Calu3 (cell line): ENCODE data around the gene ITPR2. TPM values are rescaled to one million over a fixed set of nuclear protein-coding genes. Genes with fewer than 3 reads are reported as not detected.
"Not testable (repeated sequence)": the region's sequence is repeated elsewhere in the genome, so short reads cannot be mapped to it uniquely, and the experiment has no call there.

ENCODE experiments used
- BruUV-seq: library from RNA; stranded (reverse); fragments of 400-500 nt; replicated peaks from 2 replicates; lab custom pipeline; 2021; lab: Mats Ljungman, UMichigan
- CTCF ChIA-PET: fragments of 300-600 bp; sonication (Branson Sonifier 250); formaldehyde crosslinking; loops from one replicate; lab custom pipeline; 2022; ENCODE audit warnings: antibody characterized with exemption; lab: Charles Lee
- DNase-seq: peaks from one replicate; pipeline ENCODE4 v3.0.0; 2022
- H3K27ac Mint-ChIP-seq: one replicate; pipeline ENCODE4 v1.8.0; 2022; ENCODE audit warnings: mixed read lengths; ENCODE audit not compliant: unreplicated experiment
- H3K27me3 Mint-ChIP-seq: one replicate; pipeline ENCODE4 v1.8.0; 2022; ENCODE audit warnings: mixed read lengths; ENCODE audit not compliant: unreplicated experiment
- H3K36me3 Mint-ChIP-seq: one replicate; pipeline ENCODE4 v1.8.0; 2022; ENCODE audit warnings: mild to moderate bottlenecking, moderate library complexity, mixed read lengths; ENCODE audit not compliant: insufficient read depth, unreplicated experiment
- H3K4me1 Mint-ChIP-seq: one replicate; pipeline ENCODE4 v1.8.0; 2022; ENCODE audit warnings: mild to moderate bottlenecking, low read depth, mixed read lengths; ENCODE audit not compliant: unreplicated experiment
- H3K4me3 Mint-ChIP-seq: one replicate; pipeline ENCODE4 v1.8.0; 2022; ENCODE audit warnings: mild to moderate bottlenecking, low read depth, moderate library complexity, mixed read lengths; ENCODE audit not compliant: unreplicated experiment
- H3K9me3 Mint-ChIP-seq: one replicate; pipeline ENCODE4 v1.8.0; 2022; ENCODE audit warnings: low read depth, mixed read lengths; ENCODE audit not compliant: unreplicated experiment
- intact Hi-C: fragments of 100-400 bp; cut with micrococcal nuclease; formaldehyde crosslinking; loops from one replicate; pipeline ENCODE4 v1.10.0; 2022; ENCODE audit not compliant: unreplicated experiment
- total RNA-seq: library from RNA; stranded (reverse); gene quantifications from 2 replicates; pipeline ENCODE4 v1.2.3, GENCODE V29; 2022
- TF ChIP-seq, protein P1 (sequence below): fragments of 200-600 bp; IDR thresholded peaks from one replicate; pipeline ENCODE4 v1.8.0; 2022; ENCODE audit warnings: antibody characterized with exemption; ENCODE audit not compliant: unreplicated experiment

The ITPR2 gene
- total RNA-seq, 1 experiment from 2014 or later = 2.5 TPM

GRCh38 chr12:26777236-26777635 is 55.8 kb downstream of the ITPR2 start:
- H3K27ac Mint-ChIP-seq = no peak overlapping the region
- H3K4me1 Mint-ChIP-seq = no peaks in the 10 kb centered on the region
- CTCF ChIA-PET = no interaction called here
- TF ChIP-seq, protein P1, sequence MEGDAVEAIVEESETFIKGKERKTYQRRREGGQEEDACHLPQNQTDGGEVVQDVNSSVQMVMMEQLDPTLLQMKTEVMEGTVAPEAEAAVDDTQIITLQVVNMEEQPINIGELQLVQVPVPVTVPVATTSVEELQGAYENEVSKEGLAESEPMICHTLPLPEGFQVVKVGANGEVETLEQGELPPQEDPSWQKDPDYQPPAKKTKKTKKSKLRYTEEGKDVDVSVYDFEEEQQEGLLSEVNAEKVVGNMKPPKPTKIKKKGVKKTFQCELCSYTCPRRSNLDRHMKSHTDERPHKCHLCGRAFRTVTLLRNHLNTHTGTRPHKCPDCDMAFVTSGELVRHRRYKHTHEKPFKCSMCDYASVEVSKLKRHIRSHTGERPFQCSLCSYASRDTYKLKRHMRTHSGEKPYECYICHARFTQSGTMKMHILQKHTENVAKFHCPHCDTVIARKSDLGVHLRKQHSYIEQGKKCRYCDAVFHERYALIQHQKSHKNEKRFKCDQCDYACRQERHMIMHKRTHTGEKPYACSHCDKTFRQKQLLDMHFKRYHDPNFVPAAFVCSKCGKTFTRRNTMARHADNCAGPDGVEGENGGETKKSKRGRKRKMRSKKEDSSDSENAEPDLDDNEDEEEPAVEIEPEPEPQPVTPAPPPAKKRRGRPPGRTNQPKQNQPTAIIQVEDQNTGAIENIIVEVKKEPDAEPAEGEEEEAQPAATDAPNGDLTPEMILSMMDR = no peak
- BruUV-seq = no TSS peak
- no peak for DNase-seq
- H3K9me3 Mint-ChIP-seq = peaks cover 8% of the 10 kb centered on the region
- intact Hi-C loops = no loop called here
- H3K4me3 Mint-ChIP-seq = no peak overlapping the region
- H3K36me3 Mint-ChIP-seq = no peaks in the 10 kb centered on the region
- peaks cover 79% of the 10 kb centered on the region for H3K27me3 Mint-ChIP-seq

- not testable (repeated sequence) for H3K36me3 Mint-ChIP-seq
Observed at GRCh38 chr12:26775991-26776390, 57.0 kb downstream of the ITPR2 start.

DNA sequence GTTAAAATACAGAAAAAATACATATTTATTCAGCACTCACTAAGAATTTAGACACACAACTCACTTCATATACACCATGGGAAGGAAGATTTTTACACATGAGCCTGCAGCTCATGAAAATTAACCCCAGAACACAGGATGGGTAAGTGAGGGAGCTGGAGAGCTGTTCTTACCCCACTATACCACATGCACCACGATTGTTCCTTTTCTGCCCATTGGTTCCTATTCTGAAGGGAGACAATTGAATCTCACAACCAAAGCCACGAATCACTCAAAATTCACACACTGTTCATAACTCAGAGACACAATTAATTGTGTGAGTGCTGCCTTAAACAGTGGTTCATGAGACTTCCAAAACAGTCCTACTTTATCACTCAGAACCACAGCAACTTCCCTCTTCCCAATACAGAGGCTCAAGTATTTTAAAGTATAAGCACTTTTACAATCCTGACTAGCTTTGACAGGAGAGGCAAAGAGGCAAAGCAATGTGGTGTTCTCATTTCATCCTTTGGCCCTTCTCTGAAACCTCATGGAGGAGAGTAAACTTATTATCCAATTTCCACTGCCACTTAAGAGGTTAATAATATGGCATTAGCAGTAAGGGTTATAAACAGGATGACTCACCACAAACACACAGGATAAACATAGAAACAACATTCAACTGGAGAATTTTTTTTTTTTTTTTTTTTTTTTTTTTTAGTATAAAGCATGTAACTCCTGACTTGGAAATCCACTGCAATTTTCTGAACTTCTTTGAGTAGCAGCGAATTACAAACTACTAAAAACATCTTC is 59.5 kb downstream of the ITPR2 start:
- H3K9me3 Mint-ChIP-seq = peaks cover 1% of the 10 kb centered on the region
- TF ChIP-seq, protein P1 = no peak
- no peak overlapping the region for H3K27ac Mint-ChIP-seq
- no TSS peak for BruUV-seq
- peaks cover 59% of the 10 kb centered on the region for H3K27me3 Mint-ChIP-seq
- H3K4me3 Mint-ChIP-seq = no peak overlapping the region
- no peaks in the 10 kb centered on the region for H3K36me3 Mint-ChIP-seq
- no peak for DNase-seq
- intact Hi-C loops = no loop called here
- CTCF ChIA-PET = no interaction called here
- H3K4me1 Mint-ChIP-seq = peaks cover 23% of the 10 kb centered on the region

More at GRCh38 chr12:26775991-26776390, 57.0 kb downstream of the ITPR2 start:
- H3K4me3 Mint-ChIP-seq, H3K27ac Mint-ChIP-seq, H3K9me3 Mint-ChIP-seq, BruUV-seq, CTCF ChIA-PET, H3K4me1 Mint-ChIP-seq, DNase-seq, intact Hi-C loops: not testable (repeated sequence)
- H3K27me3 Mint-ChIP-seq = peaks cover 70% of the 10 kb centered on the region

- no peak overlapping the region for H3K4me3 Mint-ChIP-seq
- TF ChIP-seq, protein P1 = no peak
- no TSS peak for BruUV-seq
- H3K36me3 Mint-ChIP-seq = no peaks in the 10 kb centered on the region
- H3K9me3 Mint-ChIP-seq = no peaks in the 10 kb centered on the region
- CTCF ChIA-PET = no interaction called here
- peaks cover 23% of the 10 kb centered on the region for H3K4me1 Mint-ChIP-seq
- intact Hi-C loops = no loop called here
- DNase-seq = no peak
- H3K27ac Mint-ChIP-seq = no peak overlapping the region
- peaks cover 74% of the 10 kb centered on the region for H3K27me3 Mint-ChIP-seq
Observed at GRCh38 chr12:26771861-26772260, 61.1 kb downstream of the ITPR2 start.
